Astrocyte (in vitro differentiated cells and primary cell): ENCODE data around the gene CCSER2. TPM values are rescaled to one million over a fixed set of nuclear protein-coding genes. Genes with fewer than 3 reads are reported as not detected.

ENCODE experiments used
- DNase-seq: peaks from one replicate; pipeline ENCODE4 v3.0.0-alpha.2; 2010; ENCODE audit warnings: low read depth
- FAIRE-seq: peaks from 2 replicates; lab custom pipeline; 2011; peaks lifted over from hg19 to GRCh38; lab: Jason Lieb, UNC
- H2AFZ ChIP-seq: 2 replicates; pipeline ENCODE4 v1.6.0; 2012; ENCODE audit warnings: low read depth, low read length, inconsistent platforms
- H3K27ac ChIP-seq: 2 replicates; pipeline ENCODE4 v1.5.1; 2011; ENCODE audit warnings: low read depth, low read length, inconsistent platforms
- H3K27me3 ChIP-seq: 2 replicates; pipeline ENCODE4 v1.6.0; 2011; ENCODE audit warnings: low read length, inconsistent platforms; ENCODE audit not compliant: insufficient read depth
- H3K36me3 ChIP-seq: 2 replicates; pipeline ENCODE4 v1.5.1; 2011; ENCODE audit warnings: low read length, inconsistent platforms; ENCODE audit not compliant: insufficient read depth
- H3K4me1 ChIP-seq: 2 replicates; pipeline ENCODE4 v1.5.1; 2011; ENCODE audit warnings: low read length, inconsistent platforms; ENCODE audit not compliant: insufficient read depth
- H3K4me2 ChIP-seq: 2 replicates; pipeline ENCODE4 v1.6.0; 2012; ENCODE audit warnings: low read length, inconsistent platforms
- H3K4me3 ChIP-seq: 2 replicates; pipeline ENCODE4 v1.5.1; 2011; ENCODE audit warnings: low read depth, mild to moderate bottlenecking, low read length, inconsistent platforms; ENCODE audit not compliant: insufficient read depth
- H3K79me2 ChIP-seq: 2 replicates; pipeline ENCODE4 v1.6.0; 2012; ENCODE audit warnings: mild to moderate bottlenecking, low read length, inconsistent platforms; ENCODE audit not compliant: insufficient read depth
- H3K9ac ChIP-seq: 2 replicates; pipeline ENCODE4 v1.6.0; 2012; ENCODE audit warnings: mild to moderate bottlenecking, low read length, inconsistent platforms
- H3K9me3 ChIP-seq: 2 replicates; pipeline ENCODE4 v1.5.1; 2012; ENCODE audit warnings: low read depth, mild to moderate bottlenecking, low read length, inconsistent platforms; ENCODE audit not compliant: insufficient read depth
- H4K20me1 ChIP-seq: 2 replicates; pipeline ENCODE4 v1.6.0; 2012; ENCODE audit warnings: low read length, inconsistent platforms; ENCODE audit not compliant: insufficient read depth
- H3K27ac Mint-ChIP-seq: one replicate; pipeline ENCODE4 v1.8.0; 2021; ENCODE audit warnings: mild to moderate bottlenecking, mixed read lengths; ENCODE audit not compliant: unreplicated experiment
- H3K27me3 Mint-ChIP-seq: one replicate; pipeline ENCODE4 v1.8.0; 2021; ENCODE audit warnings: low read depth, mixed read lengths; ENCODE audit not compliant: unreplicated experiment
- H3K36me3 Mint-ChIP-seq: one replicate; pipeline ENCODE4 v1.8.0; 2021; ENCODE audit warnings: low read depth, mixed read lengths; ENCODE audit not compliant: unreplicated experiment
- H3K4me1 Mint-ChIP-seq: one replicate; pipeline ENCODE4 v1.8.0; 2021; ENCODE audit warnings: low read depth, mixed read lengths; ENCODE audit not compliant: unreplicated experiment
- H3K4me3 Mint-ChIP-seq: one replicate; pipeline ENCODE4 v1.8.0; 2021; ENCODE audit warnings: mild to moderate bottlenecking, moderate library complexity, mixed read lengths; ENCODE audit not compliant: unreplicated experiment
- H3K9me3 Mint-ChIP-seq: one replicate; pipeline ENCODE4 v1.8.0; 2021; ENCODE audit warnings: mild to moderate bottlenecking, mixed read lengths; ENCODE audit not compliant: unreplicated experiment
- CTCF ChIP-seq: IDR thresholded peaks from 2 replicates; pipeline ENCODE4 v1.5.1; 2011; ENCODE audit warnings: low read depth, mild to moderate bottlenecking, inconsistent platforms, low read length, moderate library complexity; ENCODE audit not compliant: insufficient read depth
- EZH2 ChIP-seq: IDR thresholded peaks from 2 replicates; pipeline ENCODE4 v1.6.1; 2012; ENCODE audit warnings: mild to moderate bottlenecking, low read length, inconsistent platforms; ENCODE audit not compliant: insufficient read depth
- total RNA-seq: library from RNA; stranded (reverse); gene quantifications from 2 replicates; pipeline ENCODE4 v1.2.1, GENCODE V29; 2021

Gene CCSER2
- total RNA-seq, 1 donor from 2014 or later = 100 TPM

DNA sequence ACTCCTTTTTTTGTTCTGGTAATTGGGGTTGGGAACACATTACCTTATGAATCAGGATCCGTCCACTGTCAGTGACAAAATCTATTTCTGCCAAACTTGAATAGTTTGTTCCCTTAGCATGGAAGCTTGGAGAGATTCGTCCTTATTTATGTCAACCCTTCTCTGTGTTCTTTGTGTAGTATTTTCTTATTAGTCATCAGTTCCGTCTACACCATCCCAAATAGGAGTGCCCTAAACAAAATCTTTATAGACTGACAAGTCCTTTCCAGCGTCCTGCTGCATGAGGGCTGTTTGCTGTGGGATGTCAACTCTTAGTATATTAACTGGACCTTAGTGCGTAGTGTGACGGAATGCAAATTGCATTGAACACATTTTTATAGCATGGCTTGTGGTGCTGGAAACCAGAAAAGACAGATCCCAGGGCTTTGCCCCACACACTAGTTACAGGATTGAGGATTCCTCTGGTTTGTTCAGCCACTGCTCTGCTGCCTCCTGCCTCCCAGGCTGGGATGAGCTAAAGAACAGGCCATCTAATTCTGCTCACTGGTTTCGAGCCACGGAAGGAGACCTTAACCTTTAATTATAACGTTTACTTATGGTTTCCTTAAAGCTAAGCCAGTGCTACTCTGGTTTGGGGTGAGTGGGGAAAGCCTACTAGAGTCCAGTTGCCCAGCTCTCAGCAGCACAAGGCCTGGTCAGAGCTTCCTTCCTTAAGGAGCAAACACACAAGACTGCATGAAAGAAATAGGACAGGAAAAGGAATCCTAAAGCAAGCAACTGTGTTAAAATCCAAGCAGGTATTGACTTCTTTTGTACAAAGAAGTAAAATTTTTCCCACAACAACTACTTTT, 194.4 kb downstream of the CCSER2 start:
- Histone ChIP-seq H3K4me2 (no peak overlapping the region), H3K27me3 (no peaks in the 10 kb centered on the region), H4K20me1 (no peaks in the 10 kb centered on the region), H2AFZ (no peak overlapping the region), H3K79me2 (no peaks in the 10 kb centered on the region), H3K4me3 (no peak overlapping the region), H3K9me3 (peaks cover 12% of the 10 kb centered on the region), H3K27ac (no peak overlapping the region), H3K9ac (no peak overlapping the region), H3K4me1 (peaks cover 13% of the 10 kb centered on the region), H3K36me3 (peaks cover 2% of the 10 kb centered on the region)
- Mint-ChIP-seq H3K4me3 (no peak overlapping the region), H3K4me1 (peaks cover 37% of the 10 kb centered on the region), H3K9me3 (peaks cover 11% of the 10 kb centered on the region), H3K36me3 (peaks cover 3% of the 10 kb centered on the region), H3K27ac (peak overlapping the region; percentile 58), H3K27me3 (no peaks in the 10 kb centered on the region)
- TF ChIP-seq CTCF (no peak), EZH2 (no peak)
- no peak for DNase-seq
- FAIRE-seq = no peak

GRCh38 chr10:84523526-84523925, 195.1 kb downstream of the CCSER2 start:
- H3K4me1 ChIP-seq = peaks cover 13% of the 10 kb centered on the region
- FAIRE-seq = no peak
- H3K9me3 Mint-ChIP-seq = peaks cover 11% of the 10 kb centered on the region
- TF ChIP-seq EZH2 (no peak), CTCF (no peak)
- no peaks in the 10 kb centered on the region for H3K79me2 ChIP-seq
- H3K4me1 Mint-ChIP-seq = peaks cover 37% of the 10 kb centered on the region
- DNase-seq = no peak
- H3K9ac ChIP-seq = no peak overlapping the region
- no peak overlapping the region for H3K4me3 ChIP-seq
- H3K9me3 ChIP-seq = peaks cover 12% of the 10 kb centered on the region
- H3K27ac Mint-ChIP-seq = peak overlapping the region; percentile 68
- peaks cover 3% of the 10 kb centered on the region for H3K36me3 Mint-ChIP-seq
- H3K27me3 Mint-ChIP-seq = no peaks in the 10 kb centered on the region
- H4K20me1 ChIP-seq = no peaks in the 10 kb centered on the region
- H3K27me3 ChIP-seq = no peaks in the 10 kb centered on the region
- H3K4me2 ChIP-seq = no peak overlapping the region
- no peaks in the 10 kb centered on the region for H3K36me3 ChIP-seq
- H2AFZ ChIP-seq = no peak overlapping the region
- no peak overlapping the region for H3K4me3 Mint-ChIP-seq
- no peak overlapping the region for H3K27ac ChIP-seq

- no peak overlapping the region for H3K4me3 ChIP-seq
- Mint-ChIP-seq H3K9me3 (peaks cover 11% of the 10 kb centered on the region), H3K4me3 (no peak overlapping the region), H3K27me3 (no peaks in the 10 kb centered on the region), H3K4me1 (peaks cover 37% of the 10 kb centered on the region), H3K27ac (peak overlapping the region; percentile 91), H3K36me3 (peaks cover 3% of the 10 kb centered on the region)
- no peak overlapping the region for H3K4me2 ChIP-seq
- H3K9me3 ChIP-seq = peaks cover 12% of the 10 kb centered on the region
- H3K9ac ChIP-seq = no peak overlapping the region
- DNase-seq = no peak
- no peak for TF ChIP-seq CTCF
- no peak for TF ChIP-seq EZH2
- H3K27ac ChIP-seq = no peak overlapping the region
- no peaks in the 10 kb centered on the region for H4K20me1 ChIP-seq
- no peaks in the 10 kb centered on the region for H3K27me3 ChIP-seq
- no peaks in the 10 kb centered on the region for H3K36me3 ChIP-seq
- no peak overlapping the region for H2AFZ ChIP-seq
- H3K79me2 ChIP-seq = no peaks in the 10 kb centered on the region
- H3K4me1 ChIP-seq = peaks cover 13% of the 10 kb centered on the region
- FAIRE-seq = no peak
Observed at GRCh38 chr10:84524435-84524834, 196.0 kb downstream of the CCSER2 start.
